Type B pancreatic cell (in vitro differentiated cells): ENCODE results near the gene LAMC3. TPM values are rescaled to one million over a fixed set of nuclear protein-coding genes. Genes with fewer than 3 reads are reported as not detected.

ENCODE experiments used
- DNase-seq: peaks from one replicate; pipeline ENCODE4 v3.0.0; 2021; ENCODE audit warnings: mixed read lengths; ENCODE audit not compliant: unreplicated experiment; ENCODE audit errors: extremely low spot score
- H3K27ac Mint-ChIP-seq: 2 replicates; pipeline ENCODE4 v1.8.0; 2021; ENCODE audit warnings: mild to moderate bottlenecking, mixed read lengths
- H3K27me3 Mint-ChIP-seq: 2 replicates; pipeline ENCODE4 v1.8.0; 2021; ENCODE audit warnings: mixed read lengths
- H3K36me3 Mint-ChIP-seq: 2 replicates; pipeline ENCODE4 v1.8.0; 2021; ENCODE audit warnings: mixed read lengths
- H3K4me1 Mint-ChIP-seq: one replicate; pipeline ENCODE4 v1.8.0; 2021; ENCODE audit warnings: mixed read lengths; ENCODE audit not compliant: unreplicated experiment
- H3K4me3 Mint-ChIP-seq: 2 replicates; pipeline ENCODE4 v1.8.0; 2021; ENCODE audit warnings: mild to moderate bottlenecking, mixed read lengths
- H3K9me3 Mint-ChIP-seq: 2 replicates; pipeline ENCODE4 v1.8.0; 2021; ENCODE audit warnings: mixed read lengths
- total RNA-seq: library from RNA; stranded (reverse); gene quantifications from 2 replicates; pipeline ENCODE4 v1.2.1, GENCODE V29; 2021; ENCODE audit warnings: low replicate concordance
- TF ChIP-seq, protein P1 (sequence below): fragments of 200-600 bp; sonication (generic); conservative IDR thresholded peaks from 2 replicates; pipeline ENCODE4 v1.5.0; 2021; ENCODE audit warnings: antibody characterized with exemption, mild to moderate bottlenecking

LAMC3 gene
- total RNA-seq, 1 donor from 2014 or later, result 7.2 TPM

DNA sequence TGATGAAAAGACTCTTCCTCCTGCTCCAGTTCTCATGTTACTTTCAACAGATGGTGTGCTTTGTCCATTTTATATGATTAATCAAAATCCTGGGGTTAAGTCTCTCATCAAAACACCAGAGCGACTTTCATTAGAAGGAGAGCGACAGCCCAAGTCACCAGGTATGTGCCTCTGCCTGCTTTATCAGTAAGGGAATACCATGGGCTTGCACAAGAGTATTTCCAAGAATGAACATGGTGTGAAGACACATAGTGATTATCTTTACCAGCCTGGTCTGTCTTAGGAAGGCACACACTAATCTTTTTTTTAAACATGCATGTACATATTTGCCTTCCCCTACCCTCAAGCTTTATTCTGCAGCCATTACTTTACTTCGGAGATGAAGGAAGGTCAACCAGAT is 131.6 kb downstream of the LAMC3 start:
- Mint-ChIP-seq H3K9me3 (no peaks in the 10 kb centered on the region), H3K4me1 (no peaks in the 10 kb centered on the region), H3K4me3 (no peak overlapping the region), H3K27me3 (no peaks in the 10 kb centered on the region), H3K27ac (no peak overlapping the region), H3K36me3 (peaks cover 40% of the 10 kb centered on the region)
- no peak for DNase-seq
- TF ChIP-seq, protein P1, sequence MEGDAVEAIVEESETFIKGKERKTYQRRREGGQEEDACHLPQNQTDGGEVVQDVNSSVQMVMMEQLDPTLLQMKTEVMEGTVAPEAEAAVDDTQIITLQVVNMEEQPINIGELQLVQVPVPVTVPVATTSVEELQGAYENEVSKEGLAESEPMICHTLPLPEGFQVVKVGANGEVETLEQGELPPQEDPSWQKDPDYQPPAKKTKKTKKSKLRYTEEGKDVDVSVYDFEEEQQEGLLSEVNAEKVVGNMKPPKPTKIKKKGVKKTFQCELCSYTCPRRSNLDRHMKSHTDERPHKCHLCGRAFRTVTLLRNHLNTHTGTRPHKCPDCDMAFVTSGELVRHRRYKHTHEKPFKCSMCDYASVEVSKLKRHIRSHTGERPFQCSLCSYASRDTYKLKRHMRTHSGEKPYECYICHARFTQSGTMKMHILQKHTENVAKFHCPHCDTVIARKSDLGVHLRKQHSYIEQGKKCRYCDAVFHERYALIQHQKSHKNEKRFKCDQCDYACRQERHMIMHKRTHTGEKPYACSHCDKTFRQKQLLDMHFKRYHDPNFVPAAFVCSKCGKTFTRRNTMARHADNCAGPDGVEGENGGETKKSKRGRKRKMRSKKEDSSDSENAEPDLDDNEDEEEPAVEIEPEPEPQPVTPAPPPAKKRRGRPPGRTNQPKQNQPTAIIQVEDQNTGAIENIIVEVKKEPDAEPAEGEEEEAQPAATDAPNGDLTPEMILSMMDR, result no peak

DNA sequence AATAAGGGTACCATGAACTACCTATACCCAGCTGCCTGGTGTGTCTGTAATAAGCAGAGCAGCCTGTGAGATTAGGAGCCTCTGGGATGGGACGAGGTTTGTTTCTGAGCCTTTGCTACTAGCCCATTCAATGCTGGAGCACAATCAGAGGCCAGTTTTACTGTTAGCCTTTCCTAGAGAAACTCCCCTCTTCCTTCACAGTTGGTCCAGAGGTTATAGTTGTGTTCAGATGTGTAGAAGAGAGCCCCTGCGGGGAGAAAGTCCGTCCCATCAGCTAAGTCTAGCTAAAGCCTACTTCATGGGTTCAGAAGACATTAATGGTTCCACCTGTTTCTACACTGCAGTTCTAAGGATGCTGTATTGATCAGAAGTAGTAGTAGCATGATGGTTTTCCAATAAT is 133.2 kb downstream of the LAMC3 start:
- no peaks in the 10 kb centered on the region for H3K9me3 Mint-ChIP-seq
- H3K4me3 Mint-ChIP-seq, result no peak overlapping the region
- DNase-seq, result no peak
- H3K4me1 Mint-ChIP-seq, result no peaks in the 10 kb centered on the region
- no peaks in the 10 kb centered on the region for H3K27me3 Mint-ChIP-seq
- no peak overlapping the region for H3K27ac Mint-ChIP-seq
- TF ChIP-seq, protein P1, result no peak
- H3K36me3 Mint-ChIP-seq, result peaks cover 43% of the 10 kb centered on the region

Other genes with a start within 250 kb of the LAMC3 start
- 66.6 and 91.8 TPM in 2 replicates for gene ABL1, start 173.9 kb upstream of the LAMC3 start, total RNA-seq
- not detected in 2 replicates for gene QRFP, start 112.4 kb upstream of the LAMC3 start, total RNA-seq
- gene FIBCD1, start 69.9 kb upstream of the LAMC3 start, total RNA-seq, result 0.53 and 0.76 TPM in 2 replicates
- 44.1 and 50.3 TPM in 2 replicates for gene AIF1L, start 87.4 kb downstream of the LAMC3 start, total RNA-seq
- 51.0 and 67.1 TPM in 2 replicates for gene NUP214, start 116.4 kb downstream of the LAMC3 start, total RNA-seq